PC-3 (cell line): ENCODE measurements around the gene MRC2. TPM values are rescaled to one million over a fixed set of nuclear protein-coding genes. Genes with fewer than 3 reads are reported as not detected.

Experiments used
- ATAC-seq: fragments of 200-7000 bp; cut with Tn5 transposase; 2 replicates; pipeline ENCODE4 v1.9.1; 2020; ENCODE audit warnings: mild to moderate bottlenecking, moderate library complexity
- BruUV-seq: library from RNA; stranded (reverse); fragments of 400-500 nt; replicated peaks from 2 replicates; lab custom pipeline; 2021; lab: Mats Ljungman, UMichigan
- CTCF ChIA-PET: fragments of 300-600 bp; sonication (Branson Sonifier 250); formaldehyde crosslinking; loops from one replicate; lab custom pipeline; 2022; ENCODE audit warnings: antibody characterized with exemption; lab: Charles Lee
- POLR2A ChIA-PET: fragments of 300-600 bp; sonication (Branson Sonifier 250); formaldehyde crosslinking; loops from one replicate; lab custom pipeline; 2022; ENCODE audit warnings: antibody characterized with exemption; ENCODE audit not compliant: unreplicated experiment; lab: Charles Lee
- DNase-seq: peaks from one replicate; pipeline ENCODE4 v3.0.0-alpha.2; 2015
- H2AFZ ChIP-seq: fragments of 300-600 bp; sonication (generic); 2 replicates; pipeline ENCODE4 v1.6.0; 2016; ENCODE audit warnings: antibody characterized with exemption, low read length
- H3F3A ChIP-seq: fragments of 300-600 bp; sonication (generic); one replicate; pipeline ENCODE4 v1.6.0; 2017; ENCODE audit warnings: antibody characterized with exemption, low read length, control low read depth, mild to moderate bottlenecking; ENCODE audit not compliant: unreplicated experiment
- H3K27ac ChIP-seq: fragments of 300-600 bp; sonication (generic); 2 replicates; pipeline ENCODE4 v1.5.1; 2016; ENCODE audit warnings: mild to moderate bottlenecking, low read length
- H3K27me3 ChIP-seq: fragments of 300-600 bp; sonication (generic); 2 replicates; pipeline ENCODE4 v1.6.1; 2016; ENCODE audit warnings: low read length, mixed read lengths
- H3K36me3 ChIP-seq: fragments of 300-600 bp; sonication (generic); 2 replicates; pipeline ENCODE4 v1.6.1; 2016; ENCODE audit warnings: low read depth, mixed run types, low read length, mixed read lengths
- H3K4me1 ChIP-seq: fragments of 300-600 bp; sonication (generic); 2 replicates; pipeline ENCODE4 v1.5.1; 2016; ENCODE audit warnings: low read length; ENCODE audit not compliant: insufficient read depth
- H3K4me2 ChIP-seq: fragments of 300-600 bp; sonication (generic); 2 replicates; pipeline ENCODE4 v1.6.0; 2016; ENCODE audit warnings: low read length
- H3K4me3 ChIP-seq: fragments of 300-600 bp; sonication (generic); 2 replicates; pipeline ENCODE4 v1.5.1; 2016; ENCODE audit warnings: mild to moderate bottlenecking, low read length, mixed read lengths
- H3K79me2 ChIP-seq: fragments of 300-600 bp; sonication (generic); 2 replicates; pipeline ENCODE4 v1.6.1; 2017; ENCODE audit warnings: low read length, mixed read lengths
- H3K9ac ChIP-seq: fragments of 300-600 bp; sonication (generic); 2 replicates; pipeline ENCODE4 v1.6.0; 2016; ENCODE audit warnings: mild to moderate bottlenecking, low read length
- H3K9me2 ChIP-seq: fragments of 300-600 bp; sonication (generic); replicated peaks from 2 replicates; pipeline ENCODE4 v1.6.1; 2016; ENCODE audit warnings: mixed run types, low read length, mixed read lengths
- H3K9me3 ChIP-seq: fragments of 300-600 bp; sonication (generic); 2 replicates; pipeline ENCODE4 v1.6.1; 2016; ENCODE audit warnings: low read length, mixed read lengths
- H4K20me1 ChIP-seq: fragments of 300-600 bp; sonication (generic); 2 replicates; pipeline ENCODE4 v1.6.1; 2016; ENCODE audit warnings: low read length, mixed read lengths
- CTCF ChIP-seq: fragments of 300-600 bp; sonication (generic); conservative IDR thresholded peaks from 2 replicates; pipeline ENCODE4 v1.5.1; 2017; ENCODE audit warnings: antibody characterized with exemption, low read depth, mild to moderate bottlenecking, low read length
- EZH2 ChIP-seq: fragments of 300-600 bp; sonication (generic); IDR thresholded peaks from one replicate; pipeline ENCODE4 v1.6.1; 2017; ENCODE audit warnings: antibody characterized with exemption, mild to moderate bottlenecking, low read length; ENCODE audit not compliant: unreplicated experiment
- EZH2phosphoT487 ChIP-seq: fragments of 300-600 bp; sonication (generic); IDR thresholded peaks from 2 replicates; pipeline ENCODE4 v1.6.1; 2018; ENCODE audit warnings: mild to moderate bottlenecking, antibody characterized with exemption, low read length, borderline replicate concordance
- intact Hi-C: fragments of 100-400 bp; cut with micrococcal nuclease; formaldehyde crosslinking; loops from 2 replicates; pipeline ENCODE4 v1.9.0; 2023
- total RNA-seq: library from RNA; depleted of rRNA; stranded (reverse); fragments of >200 nt; gene quantifications from 2 replicates; pipeline ENCODE4 v1.2.3, GENCODE V29; 2014

Gene MRC2
- total RNA-seq, 1 experiment from 2014 or later, result 13.5 TPM

GRCh38 chr17:62580947-62581346 lies 46.5 kb upstream of the MRC2 start:
- H3K4me2 ChIP-seq, result no peak overlapping the region
- no peaks in the 10 kb centered on the region for H3K9me2 ChIP-seq
- H4K20me1 ChIP-seq, result no peaks in the 10 kb centered on the region
- DNase-seq, result no peak
- no peak overlapping the region for H3K27ac ChIP-seq
- peaks cover 37% of the 10 kb centered on the region for H3K36me3 ChIP-seq
- TF ChIP-seq EZH2, result no peak
- no peak for TF ChIP-seq EZH2phosphoT487
- no peak for TF ChIP-seq CTCF
- H3K27me3 ChIP-seq, result no peaks in the 10 kb centered on the region
- no peak overlapping the region for H3K9ac ChIP-seq
- no peak overlapping the region for H3K4me3 ChIP-seq
- H3F3A ChIP-seq, result no peaks in the 10 kb centered on the region
- POLR2A ChIA-PET, result no interaction called here
- H3K4me1 ChIP-seq, result no peaks in the 10 kb centered on the region
- no TSS peak for BruUV-seq
- no peaks in the 10 kb centered on the region for H3K9me3 ChIP-seq
- CTCF ChIA-PET, result no interaction called here
- no peaks in the 10 kb centered on the region for H3K79me2 ChIP-seq
- no peak for ATAC-seq
- intact Hi-C loops, result no loop called here
- H2AFZ ChIP-seq, result no peak overlapping the region

GRCh38 chr17:62581764-62582163 lies 45.7 kb upstream of the MRC2 start:
- Histone ChIP-seq H3K27me3 (no peaks in the 10 kb centered on the region), H3K9me2 (no peaks in the 10 kb centered on the region), H3K79me2 (no peaks in the 10 kb centered on the region), H3K9me3 (no peaks in the 10 kb centered on the region), H4K20me1 (no peaks in the 10 kb centered on the region), H3K9ac (no peak overlapping the region), H3K4me1 (no peaks in the 10 kb centered on the region), H3F3A (no peaks in the 10 kb centered on the region), H3K27ac (no peak overlapping the region), H2AFZ (no peak overlapping the region), H3K4me3 (no peak overlapping the region), H3K4me2 (no peak overlapping the region), H3K36me3 (peaks cover 34% of the 10 kb centered on the region)
- CTCF ChIA-PET, result no interaction called here
- peak; percentile 33 for ATAC-seq
- intact Hi-C loops, result no loop called here
- no TSS peak for BruUV-seq
- POLR2A ChIA-PET, result no interaction called here
- no peak for TF ChIP-seq EZH2
- no peak for TF ChIP-seq EZH2phosphoT487
- no peak for TF ChIP-seq CTCF
- DNase-seq, result no peak

- H2AFZ ChIP-seq, result no peak overlapping the region
- intact Hi-C loops, result no loop called here
- no peak overlapping the region for H3K9ac ChIP-seq
- ChIA-PET CTCF (no interaction called here), POLR2A (no interaction called here)
- TF ChIP-seq EZH2, result no peak
- TF ChIP-seq EZH2phosphoT487, result no peak
- no peak for TF ChIP-seq CTCF
- H3K4me3 ChIP-seq, result no peak overlapping the region
- H3F3A ChIP-seq, result no peaks in the 10 kb centered on the region
- H3K9me3 ChIP-seq, result no peaks in the 10 kb centered on the region
- H3K36me3 ChIP-seq, result peaks cover 37% of the 10 kb centered on the region
- no peak overlapping the region for H3K27ac ChIP-seq
- DNase-seq (no peak), ATAC-seq (no peak)
- no TSS peak for BruUV-seq
- peaks cover 13% of the 10 kb centered on the region for H3K4me1 ChIP-seq
- H3K27me3 ChIP-seq, result no peaks in the 10 kb centered on the region
- no peak overlapping the region for H3K4me2 ChIP-seq
- H3K9me2 ChIP-seq, result no peaks in the 10 kb centered on the region
- H3K79me2 ChIP-seq, result no peaks in the 10 kb centered on the region; the same call in 1 of the 2 replicates
- H4K20me1 ChIP-seq, result no peaks in the 10 kb centered on the region; the same call in 1 of the 2 replicates
These were observed 39.9 kb upstream of the MRC2 start for GRCh38 chr17:62587554-62587953.
